ENCODE data around the gene RBM12. TPM values are rescaled to one million over a fixed set of nuclear protein-coding genes. Genes with fewer than 3 reads are reported as not detected.

RBM12 gene
- total and polyA plus RNA-seq, 2 donors (not counting 3 experiments of a cell fraction or from before 2014, with no cell fraction given) = 98.0 to 121 TPM

DNA sequence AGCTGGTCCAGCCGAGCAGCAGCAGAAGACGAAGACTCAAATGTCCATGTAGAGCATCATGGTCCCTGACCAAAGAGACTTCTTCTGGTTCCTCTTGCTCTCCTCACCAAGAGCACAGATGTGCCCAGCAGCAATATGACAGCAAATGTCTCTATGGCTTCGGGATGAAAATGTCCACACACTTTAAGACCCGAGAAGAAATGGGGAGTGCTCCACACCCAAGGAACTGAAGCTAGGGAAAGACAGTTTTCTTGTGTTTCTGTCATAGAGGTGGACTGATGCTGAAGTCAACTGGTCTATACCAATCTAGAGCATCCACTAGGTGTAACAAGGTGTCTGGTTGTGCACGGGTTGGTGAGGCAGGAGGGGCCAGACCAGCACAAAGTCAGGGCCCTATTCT is 4.5 kb upstream of the RBM12 start:
- BruUV-seq (replicated peaks) = no TSS peak
- ChIA-PET POLR2A (no interaction called here), CTCF (interaction anchor here (0.6 to 1.1 kb wide), 3 partner anchors 10 to 202 kb away, joined by 3 read pairs; no protein-coding TSS in a partner anchor)
- no peak for TF ChIP-seq GATA2 (IDR thresholded peaks at IDR 0.05; ENCODE audit: insufficient read depth, insufficient read length, low read depth, low read length)
- TF ChIP-seq CTCF (IDR thresholded peaks at IDR 0.05; ENCODE audit: extremely low read depth in 1 of 2, insufficient read depth in 1 of 2, low read depth in 1 of 2, low read length in 2 of 2) = no peak
- TF ChIP-seq POLR2A (IDR thresholded peaks at IDR 0.05; ENCODE audit: low read depth, low read length) = no peak
- no peak for TF ChIP-seq POLR2AphosphoS5 (IDR thresholded peaks at IDR 0.05; ENCODE audit: insufficient read depth, low read depth, low read length)
- no peak for TF ChIP-seq EZH2 (IDR thresholded peaks at IDR 0.05; ENCODE audit: borderline replicate concordance, low read depth, low read length, severe bottlenecking)
- TF ChIP-seq, protein P1, sequence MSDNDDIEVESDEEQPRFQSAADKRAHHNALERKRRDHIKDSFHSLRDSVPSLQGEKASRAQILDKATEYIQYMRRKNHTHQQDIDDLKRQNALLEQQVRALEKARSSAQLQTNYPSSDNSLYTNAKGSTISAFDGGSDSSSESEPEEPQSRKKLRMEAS (IDR thresholded peaks at IDR 0.05; ENCODE audit: insufficient read depth, insufficient read length) = no peak
- TF ChIP-seq FOS (IDR thresholded peaks at IDR 0.05; ENCODE audit: borderline replicate concordance, insufficient read depth, low read length) = no peak
- TF ChIP-seq JUN (IDR thresholded peaks at IDR 0.05; ENCODE audit: borderline replicate concordance, insufficient read depth, insufficient read length, low read depth) = no peak
- TF ChIP-seq MYC (IDR thresholded peaks at IDR 0.05; ENCODE audit: low read depth, low read length) = no peak
- no peaks in the 10 kb centered on the region for H3K4me1 ChIP-seq (ENCODE audit: control insufficient read depth, extremely low read depth, insufficient read depth, low read length)
- FAIRE-seq (no peak), DNase-seq (ENCODE audit: low read depth, low spot score) (no peak)
- H3K27ac ChIP-seq (ENCODE audit: insufficient read depth, low read depth, low read length) = no peak overlapping the region
- no peaks in the 10 kb centered on the region for H4K20me1 ChIP-seq (replicated peaks; ENCODE audit: control insufficient read depth, extremely low read depth, insufficient read depth, low read length)
- no peaks in the 10 kb centered on the region for H3K27me3 ChIP-seq (ENCODE audit: control insufficient read depth in 2 of 2, insufficient read depth in 2 of 2, low read length in 2 of 2)
- peaks cover 3 to 9% of the 10 kb centered on the region in 2 experiments for H3K36me3 ChIP-seq (ENCODE audit: control insufficient read depth in 2 of 2, extremely low read depth in 1 of 2, insufficient read depth in 2 of 2, low read length in 2 of 2)
- peaks cover 3% of the 10 kb centered on the region for H3K79me2 ChIP-seq (ENCODE audit: control insufficient read depth, insufficient read depth, low read length)
- intact Hi-C loops (cut with micrococcal nuclease) = no loop called here
- H3K9me1 ChIP-seq (replicated peaks; ENCODE audit: control insufficient read depth, extremely low read depth, insufficient read depth, low read length) = no peaks in the 10 kb centered on the region
- no peak overlapping the region for H3K9ac ChIP-seq (replicated peaks; ENCODE audit: extremely low read depth, insufficient read depth, low read length)
- H3K4me2 ChIP-seq (ENCODE audit: insufficient read depth, low read length) = no peak overlapping the region
- H2AFZ ChIP-seq (ENCODE audit: low read depth, low read length) = no peak overlapping the region
- dilution Hi-C loops (cut with MboI; ENCODE audit: extremely low pct_ligation_motif_present, low sequenced_read_pairs) = no loop called here
- no peaks in the 10 kb centered on the region for H3K9me3 ChIP-seq (replicated peaks; ENCODE audit: control insufficient read depth, insufficient read depth, low read length)
- H3K4me3 ChIP-seq (replicated peaks in 1 of 3; ENCODE audit: insufficient read depth in 1 of 3, low read depth in 1 of 3, low read length in 3 of 3) = no peak overlapping the region

Data from endothelial cell of umbilical vein (primary cell).